PC-9 (cell line): ENCODE measurements around the gene MVB12B.

ENCODE experiments used
- EZH2 ChIP-seq: fragments of 200-600 bp; sonication (generic); IDR thresholded peaks from 2 replicates; pipeline ENCODE4 v1.8.0; 2017; ENCODE audit warnings: antibody characterized with exemption, low read depth
- TF ChIP-seq, protein P1 (sequence below): fragments of 200-600 bp; sonication (generic); conservative IDR thresholded peaks from 2 replicates; pipeline ENCODE4 v1.6.1; 2017; ENCODE audit warnings: mixed run types, antibody characterized with exemption, mild to moderate bottlenecking, moderate library complexity

GRCh38 chr9:126454215-126454614 lies 127.6 kb downstream of the MVB12B start:
- no peak for TF ChIP-seq EZH2
- TF ChIP-seq, protein P1, sequence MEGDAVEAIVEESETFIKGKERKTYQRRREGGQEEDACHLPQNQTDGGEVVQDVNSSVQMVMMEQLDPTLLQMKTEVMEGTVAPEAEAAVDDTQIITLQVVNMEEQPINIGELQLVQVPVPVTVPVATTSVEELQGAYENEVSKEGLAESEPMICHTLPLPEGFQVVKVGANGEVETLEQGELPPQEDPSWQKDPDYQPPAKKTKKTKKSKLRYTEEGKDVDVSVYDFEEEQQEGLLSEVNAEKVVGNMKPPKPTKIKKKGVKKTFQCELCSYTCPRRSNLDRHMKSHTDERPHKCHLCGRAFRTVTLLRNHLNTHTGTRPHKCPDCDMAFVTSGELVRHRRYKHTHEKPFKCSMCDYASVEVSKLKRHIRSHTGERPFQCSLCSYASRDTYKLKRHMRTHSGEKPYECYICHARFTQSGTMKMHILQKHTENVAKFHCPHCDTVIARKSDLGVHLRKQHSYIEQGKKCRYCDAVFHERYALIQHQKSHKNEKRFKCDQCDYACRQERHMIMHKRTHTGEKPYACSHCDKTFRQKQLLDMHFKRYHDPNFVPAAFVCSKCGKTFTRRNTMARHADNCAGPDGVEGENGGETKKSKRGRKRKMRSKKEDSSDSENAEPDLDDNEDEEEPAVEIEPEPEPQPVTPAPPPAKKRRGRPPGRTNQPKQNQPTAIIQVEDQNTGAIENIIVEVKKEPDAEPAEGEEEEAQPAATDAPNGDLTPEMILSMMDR = no peak
